HG03196 (cell line): ENCODE data around the gene KCNG2.

Experiments
- ATAC-seq: cut with Tn5 transposase; IDR thresholded peaks from one replicate; pipeline ENCODE4 v1.9.1; 2021; ENCODE audit not compliant: unreplicated experiment

The KCNG2 gene

GRCh38 chr18:79948719-79949411 lies 151.1 kb downstream of the KCNG2 start:
- no peak for ATAC-seq
